Measurements from ENCODE around the gene DNAJA1.
A peak's percentile ranks its signal among the peaks of the same experiment; 100 is the strongest.
"Not testable (repeated sequence)": the region's sequence is repeated elsewhere in the genome, so short reads cannot be mapped to it uniquely, and the experiment has no call there.

Gene DNAJA1

DNA sequence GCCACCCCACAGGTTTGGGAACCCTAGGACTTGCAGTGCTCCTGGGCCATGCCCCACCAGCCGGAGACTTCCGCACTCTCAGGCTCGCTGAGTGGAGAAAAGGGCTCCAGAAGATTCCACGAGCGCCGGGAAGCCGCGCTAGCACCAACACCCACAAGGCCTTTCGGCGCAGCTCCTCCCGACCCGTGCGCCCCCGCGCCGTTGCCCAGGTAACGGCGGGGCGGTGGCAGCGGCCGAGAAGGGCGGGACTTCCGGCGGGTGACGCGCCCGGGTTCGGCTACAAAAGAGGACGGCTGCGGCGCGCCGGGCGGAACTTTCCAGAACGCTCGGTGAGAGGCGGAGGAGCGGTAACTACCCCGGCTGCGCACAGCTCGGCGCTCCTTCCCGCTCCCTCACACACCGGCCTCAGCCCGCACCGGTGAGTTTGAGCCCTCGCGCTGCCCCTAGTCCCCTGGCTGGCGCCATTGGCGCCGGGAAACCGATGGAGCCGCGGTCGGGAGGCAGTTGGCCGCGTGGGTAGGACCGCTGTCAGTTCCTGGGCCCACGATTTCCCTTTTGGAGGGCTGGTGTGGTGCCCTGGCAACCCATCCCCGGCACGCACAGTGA, at the start of gene DNAJA1:
Gene DNAJA1, plus strand, starts transcription at position 308 of the 606 bp plus-strand sequence. CDS start 1,212 bp downstream, outside the sequence.
- Histone ChIP-seq H3K36me3 (ENCODE audit: control insufficient read depth in 5 of 5, insufficient read depth in 5 of 5, low read length in 5 of 5) (peaks cover 2 to 35% (median 11%) of the 10 kb centered on the region in 5 donors), H3K27me3 (ENCODE audit: control insufficient read depth in 5 of 5, insufficient read depth in 4 of 5, low read length in 5 of 5) (no peaks in the 10 kb centered on the region), H3K27ac (ENCODE audit: low read depth, low read length) (peak within 1 kb of the TSS; percentile 100), H3K9me3 (ENCODE audit: control insufficient read depth in 5 of 5, low read length in 5 of 5) (no peaks in the 10 kb centered on the region), H3K9ac (ENCODE audit: low read length in 5 of 5) (peak within 1 kb of the TSS; percentile 97 to 100 (median 100)), H3K4me3 (ENCODE audit: low read depth in 1 of 5, low read length in 5 of 5) (peak within 1 kb of the TSS; percentile 94 to 100 (median 99)), H3K4me1 (ENCODE audit: control insufficient read depth in 5 of 5, insufficient read depth in 5 of 5, low read length in 5 of 5) (peaks cover 3 to 57% (median 48%) of the 10 kb centered on the region in 5 donors)

DNA sequence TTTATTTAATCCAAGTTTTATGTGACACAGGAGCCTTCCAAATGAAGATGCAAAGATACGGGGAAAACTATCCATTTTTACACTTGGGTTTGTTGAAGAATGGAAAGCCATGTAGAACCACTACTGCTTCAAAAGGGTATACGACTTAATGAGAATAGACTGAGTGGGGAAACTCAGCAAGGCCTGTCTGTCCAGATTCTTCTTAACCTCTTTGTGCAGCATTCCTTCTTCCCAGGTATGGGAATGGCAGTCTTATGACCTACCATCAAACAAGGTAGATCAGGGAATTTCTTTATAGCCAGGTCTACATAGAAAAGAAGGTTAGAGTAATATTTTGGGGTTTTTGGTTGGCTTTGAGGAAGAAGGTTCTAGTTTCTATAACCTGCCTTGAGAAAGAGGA, 47.0 kb upstream of the DNAJA1 start:
- no peaks in the 10 kb centered on the region for H3K4me1 ChIP-seq (ENCODE audit: control insufficient read depth in 5 of 5, insufficient read depth in 5 of 5, low read length in 5 of 5)
- H3K9ac ChIP-seq (ENCODE audit: low read length in 5 of 5), result no peak overlapping the region
- H3K27ac ChIP-seq (ENCODE audit: low read depth, low read length), result no peak overlapping the region
- H3K36me3 ChIP-seq (ENCODE audit: control insufficient read depth in 5 of 5, insufficient read depth in 5 of 5, low read length in 5 of 5), result peaks cover 38 to 58% (median 43%) of the 10 kb centered on the region in 5 donors
- H3K9me3 ChIP-seq (ENCODE audit: control insufficient read depth in 5 of 5, low read length in 5 of 5), result no peaks in the 10 kb centered on the region
- no peak overlapping the region for H3K4me3 ChIP-seq (ENCODE audit: low read depth in 1 of 5, low read length in 5 of 5)
- no peaks in the 10 kb centered on the region for H3K27me3 ChIP-seq (ENCODE audit: control insufficient read depth in 5 of 5, insufficient read depth in 4 of 5, low read length in 5 of 5)

DNA sequence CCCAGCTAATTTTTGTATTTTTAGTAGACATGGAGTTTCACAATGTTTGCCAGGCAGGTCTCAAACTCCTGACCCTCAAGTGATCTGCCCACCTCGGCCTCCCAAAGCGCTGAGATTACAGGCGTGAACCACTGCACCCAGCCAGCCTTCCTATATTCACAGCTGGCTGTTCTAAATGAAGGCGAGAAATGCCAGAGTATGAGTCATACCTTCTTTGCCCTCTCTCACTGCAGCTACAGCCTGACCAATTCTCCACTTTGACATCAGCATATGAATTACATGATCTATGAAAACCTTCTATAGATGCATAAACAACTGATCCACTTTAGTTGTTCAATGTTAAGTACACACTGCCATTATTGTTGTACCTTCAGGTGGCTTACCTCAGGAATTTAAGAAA, 38.1 kb upstream of the DNAJA1 start:
- no peaks in the 10 kb centered on the region for H3K4me1 ChIP-seq (ENCODE audit: control insufficient read depth in 5 of 5, insufficient read depth in 5 of 5, low read length in 5 of 5)
- no peak overlapping the region for H3K4me3 ChIP-seq (ENCODE audit: low read depth in 1 of 5, low read length in 5 of 5)
- no peak overlapping the region for H3K9ac ChIP-seq (ENCODE audit: low read length in 5 of 5)
- H3K27me3 ChIP-seq (ENCODE audit: control insufficient read depth in 5 of 5, insufficient read depth in 4 of 5, low read length in 5 of 5), result no peaks in the 10 kb centered on the region
- no peak overlapping the region for H3K27ac ChIP-seq (ENCODE audit: low read depth, low read length)
- H3K9me3 ChIP-seq (ENCODE audit: control insufficient read depth in 5 of 5, low read length in 5 of 5), result no peaks in the 10 kb centered on the region
- peaks cover 35 to 76% (median 57%) of the 10 kb centered on the region in 5 donors for H3K36me3 ChIP-seq (ENCODE audit: control insufficient read depth in 5 of 5, insufficient read depth in 5 of 5, low read length in 5 of 5)

DNA sequence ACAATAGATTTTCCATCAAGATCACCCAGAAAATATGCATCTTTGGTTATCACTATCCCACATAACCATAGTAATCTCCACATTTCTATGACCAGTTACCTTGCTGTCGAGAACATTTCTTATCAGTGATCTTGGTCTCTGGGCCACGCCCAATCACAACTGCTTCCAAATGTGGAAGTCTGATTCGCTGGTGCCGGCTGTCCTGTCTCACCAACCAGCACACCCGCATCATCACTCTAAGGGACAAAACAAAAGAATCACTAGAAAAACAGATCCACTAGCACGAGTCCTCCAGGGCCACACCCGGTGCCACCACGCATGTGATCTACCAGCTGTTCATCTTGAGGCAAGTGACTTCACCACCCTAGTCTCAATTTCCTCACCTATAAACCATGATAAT, 35.4 kb upstream of the DNAJA1 start:
- no peaks in the 10 kb centered on the region for H3K27me3 ChIP-seq (ENCODE audit: control insufficient read depth in 5 of 5, insufficient read depth in 4 of 5, low read length in 5 of 5)
- no peaks in the 10 kb centered on the region for H3K4me1 ChIP-seq (ENCODE audit: control insufficient read depth in 5 of 5, insufficient read depth in 5 of 5, low read length in 5 of 5)
- no peak overlapping the region for H3K4me3 ChIP-seq (ENCODE audit: low read depth in 1 of 5, low read length in 5 of 5)
- no peak overlapping the region for H3K9ac ChIP-seq (ENCODE audit: low read length in 5 of 5)
- H3K27ac ChIP-seq (ENCODE audit: low read depth, low read length), result no peak overlapping the region
- no peaks in the 10 kb centered on the region for H3K9me3 ChIP-seq (ENCODE audit: control insufficient read depth in 5 of 5, low read length in 5 of 5)
- peaks cover 25 to 60% (median 47%) of the 10 kb centered on the region in 5 donors for H3K36me3 ChIP-seq (ENCODE audit: control insufficient read depth in 5 of 5, insufficient read depth in 5 of 5, low read length in 5 of 5)

DNA sequence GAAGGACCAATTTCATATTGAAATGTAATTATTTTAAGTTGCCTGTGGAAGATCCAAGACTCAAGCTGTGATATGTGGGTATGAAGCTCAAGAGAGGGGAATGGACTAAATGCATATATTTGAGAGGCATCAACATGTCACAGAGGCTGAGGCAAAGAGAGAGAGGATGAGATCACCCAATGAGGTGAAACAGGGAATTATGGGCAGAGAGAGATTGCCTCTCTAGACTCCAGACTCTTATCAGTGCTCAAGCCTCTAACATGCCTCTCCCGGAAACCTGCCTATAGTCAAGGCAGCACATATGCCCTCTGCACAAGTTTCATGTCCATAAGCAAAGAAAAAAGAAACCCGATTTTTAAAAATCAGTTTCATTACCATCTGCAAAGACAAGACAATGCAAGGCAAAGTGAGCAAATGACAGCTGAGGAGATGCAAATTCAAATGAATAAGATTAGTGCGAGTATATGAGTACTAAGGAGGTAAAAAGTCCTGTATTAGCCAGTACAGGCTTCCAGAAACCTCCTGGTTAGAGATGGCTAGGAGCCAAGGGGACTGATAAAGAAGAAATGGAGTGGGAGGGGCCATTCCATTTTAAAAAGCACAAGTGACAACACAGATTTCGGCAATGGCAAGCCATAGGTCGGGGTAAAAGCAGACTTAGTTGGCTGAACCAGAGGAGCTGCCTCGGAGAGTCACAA, 33.0 kb upstream of the DNAJA1 start:
- Histone ChIP-seq H3K27ac (ENCODE audit: low read depth, low read length) (no peak overlapping the region), H3K4me3 (ENCODE audit: low read depth in 1 of 5, low read length in 5 of 5) (no peak overlapping the region), H3K9me3 (ENCODE audit: control insufficient read depth in 5 of 5, low read length in 5 of 5) (no peaks in the 10 kb centered on the region), H3K27me3 (ENCODE audit: control insufficient read depth in 5 of 5, insufficient read depth in 4 of 5, low read length in 5 of 5) (no peaks in the 10 kb centered on the region), H3K9ac (ENCODE audit: low read length in 5 of 5) (no peak overlapping the region), H3K36me3 (ENCODE audit: control insufficient read depth in 5 of 5, insufficient read depth in 5 of 5, low read length in 5 of 5) (peaks cover 20 to 51% (median 40%) of the 10 kb centered on the region in 5 donors), H3K4me1 (ENCODE audit: control insufficient read depth in 5 of 5, insufficient read depth in 5 of 5, low read length in 5 of 5) (no peaks in the 10 kb centered on the region)

DNA sequence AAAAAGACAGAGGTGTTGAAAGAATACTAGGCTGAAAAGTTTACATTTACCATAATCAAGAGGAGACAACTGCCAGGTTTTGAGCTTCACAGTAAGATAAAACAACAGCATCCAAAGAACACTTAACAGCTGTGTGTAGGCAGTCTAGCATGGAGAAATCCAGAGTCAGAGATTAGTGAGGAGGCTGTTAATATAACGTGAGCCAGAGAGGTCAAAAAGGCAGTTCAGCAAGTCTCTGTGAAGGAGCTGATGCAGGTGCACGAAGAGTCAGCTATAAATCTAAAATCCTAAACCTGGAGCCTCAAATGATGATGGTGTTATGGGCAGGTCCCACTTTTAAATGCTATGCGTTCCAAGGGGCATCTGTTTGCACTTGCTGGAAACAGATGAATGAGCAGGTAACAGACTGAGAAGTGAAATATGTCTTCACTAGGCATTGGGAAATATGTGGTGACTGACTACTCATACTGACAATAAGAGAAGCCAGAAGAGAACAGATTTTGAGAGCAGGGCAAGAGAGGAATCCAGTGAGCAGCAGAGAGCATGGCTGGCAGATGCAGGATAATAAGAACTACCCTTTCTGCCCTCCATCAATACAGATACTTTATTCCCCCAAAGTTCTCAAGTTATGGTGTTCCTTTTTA, 32.4 kb upstream of the DNAJA1 start:
- no peak overlapping the region for H3K27ac ChIP-seq (ENCODE audit: low read depth, low read length)
- no peaks in the 10 kb centered on the region for H3K9me3 ChIP-seq (ENCODE audit: control insufficient read depth in 5 of 5, low read length in 5 of 5)
- H3K9ac ChIP-seq (ENCODE audit: low read length in 5 of 5), result no peak overlapping the region
- H3K36me3 ChIP-seq (ENCODE audit: control insufficient read depth in 5 of 5, insufficient read depth in 5 of 5, low read length in 5 of 5), result peaks cover 15 to 51% (median 35%) of the 10 kb centered on the region in 5 donors
- no peak overlapping the region for H3K4me3 ChIP-seq (ENCODE audit: low read depth in 1 of 5, low read length in 5 of 5)
- no peaks in the 10 kb centered on the region for H3K4me1 ChIP-seq (ENCODE audit: control insufficient read depth in 5 of 5, insufficient read depth in 5 of 5, low read length in 5 of 5)
- no peaks in the 10 kb centered on the region for H3K27me3 ChIP-seq (ENCODE audit: control insufficient read depth in 5 of 5, insufficient read depth in 4 of 5, low read length in 5 of 5)

DNA sequence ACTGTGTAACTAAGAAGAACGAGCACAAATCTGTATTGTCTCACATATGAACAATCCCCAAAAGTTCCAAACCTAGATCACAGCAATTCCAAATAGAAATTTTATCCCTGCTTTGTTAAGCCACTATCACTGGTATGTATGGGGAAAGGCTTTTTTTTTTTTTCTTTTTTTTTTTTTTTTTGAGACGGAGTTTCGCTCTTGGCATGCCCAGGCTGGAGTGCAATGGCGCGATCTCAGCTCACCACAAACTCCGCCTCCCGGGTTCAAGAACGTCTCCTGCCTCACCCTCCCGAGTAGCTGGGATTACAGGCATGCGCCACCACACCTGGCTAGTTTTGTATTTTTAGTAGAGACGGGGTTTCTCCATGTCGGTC, 24.4 kb upstream of the DNAJA1 start:
- Histone ChIP-seq H3K4me1 (ENCODE audit: control insufficient read depth in 5 of 5, insufficient read depth in 5 of 5, low read length in 5 of 5) (peaks cover 5 to 17% (median 6%) of the 10 kb centered on the region in 5 donors), H3K36me3 (ENCODE audit: control insufficient read depth in 5 of 5, insufficient read depth in 5 of 5, low read length in 5 of 5) (peaks cover 3 to 21% (median 12%) of the 10 kb centered on the region in 5 donors), H3K27ac (ENCODE audit: low read depth, low read length) (peak overlapping the region; percentile 93), H3K4me3 (ENCODE audit: low read depth in 1 of 5, low read length in 5 of 5) (peak overlapping the region; percentile 81 to 97 (median 96)), H3K9ac (ENCODE audit: low read length in 5 of 5) (peak overlapping the region; percentile 79 to 94 (median 87))
- H3K9me3 ChIP-seq (ENCODE audit: control insufficient read depth in 5 of 5, low read length in 5 of 5); H3K27me3 ChIP-seq (ENCODE audit: control insufficient read depth in 5 of 5, insufficient read depth in 4 of 5, low read length in 5 of 5): not testable (repeated sequence)

DNA sequence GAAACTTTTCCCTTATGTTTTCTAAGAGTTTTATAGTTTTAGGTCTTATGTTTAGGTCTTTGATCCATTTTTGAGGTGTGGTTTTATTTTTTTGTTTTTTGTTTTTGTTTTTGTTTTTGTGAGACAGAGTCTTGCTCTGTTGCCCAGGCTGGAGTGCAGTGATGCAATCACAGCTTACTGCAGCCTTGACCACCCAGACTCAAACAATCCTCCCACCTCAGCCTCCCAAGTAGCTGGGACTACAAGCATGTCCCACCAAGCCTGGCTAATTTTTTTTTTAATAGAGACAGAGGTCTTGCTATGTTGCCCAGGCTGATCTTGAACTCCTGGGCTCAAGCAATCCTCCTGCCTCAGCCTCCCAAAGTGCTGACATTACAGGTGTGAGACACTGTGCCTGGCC, 19.7 kb upstream of the DNAJA1 start:
- not testable (repeated sequence) for H3K4me3 ChIP-seq (ENCODE audit: low read depth in 1 of 5, low read length in 5 of 5); H3K9me3 ChIP-seq (ENCODE audit: control insufficient read depth in 5 of 5, low read length in 5 of 5); H3K36me3 ChIP-seq (ENCODE audit: control insufficient read depth in 5 of 5, insufficient read depth in 5 of 5, low read length in 5 of 5); H3K27me3 ChIP-seq (ENCODE audit: control insufficient read depth in 5 of 5, insufficient read depth in 4 of 5, low read length in 5 of 5); H3K9ac ChIP-seq (ENCODE audit: low read length in 5 of 5); H3K27ac ChIP-seq (ENCODE audit: low read depth, low read length)
- H3K4me1 ChIP-seq (ENCODE audit: control insufficient read depth in 5 of 5, insufficient read depth in 5 of 5, low read length in 5 of 5), result peaks cover 5 to 15% (median 6%) of the 10 kb centered on the region in 5 donors

DNA sequence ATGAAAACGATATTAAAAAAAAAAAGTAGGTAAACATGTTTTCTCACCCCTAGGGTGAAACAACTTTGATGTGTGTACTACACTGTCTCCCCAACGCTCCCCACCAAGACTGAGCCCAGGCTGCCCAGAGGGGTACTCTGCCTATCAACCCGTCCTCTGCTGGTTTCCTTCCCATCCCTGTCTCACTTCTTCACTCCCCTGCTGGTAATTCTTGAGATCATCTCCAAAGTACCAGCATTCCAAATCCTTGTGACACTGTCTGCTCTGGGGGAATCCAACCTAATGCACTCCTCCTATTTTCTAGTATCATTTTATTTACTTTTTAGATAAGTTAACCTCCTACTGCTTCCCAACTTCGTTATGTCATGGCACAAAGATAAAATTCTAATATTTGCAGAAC, 17.3 kb upstream of the DNAJA1 start:
- Histone ChIP-seq H3K4me3 (ENCODE audit: low read depth in 1 of 5, low read length in 5 of 5) (no peak overlapping the region), H3K9ac (ENCODE audit: low read length in 5 of 5) (no peak overlapping the region), H3K27ac (ENCODE audit: low read depth, low read length) (no peak overlapping the region), H3K36me3 (ENCODE audit: control insufficient read depth in 5 of 5, insufficient read depth in 5 of 5, low read length in 5 of 5) (no peaks in the 10 kb centered on the region), H3K4me1 (ENCODE audit: control insufficient read depth in 5 of 5, insufficient read depth in 5 of 5, low read length in 5 of 5) (no peaks in the 10 kb centered on the region), H3K9me3 (ENCODE audit: control insufficient read depth in 5 of 5, low read length in 5 of 5) (no peaks in the 10 kb centered on the region), H3K27me3 (ENCODE audit: control insufficient read depth in 5 of 5, insufficient read depth in 4 of 5, low read length in 5 of 5) (no peaks in the 10 kb centered on the region)

DNA sequence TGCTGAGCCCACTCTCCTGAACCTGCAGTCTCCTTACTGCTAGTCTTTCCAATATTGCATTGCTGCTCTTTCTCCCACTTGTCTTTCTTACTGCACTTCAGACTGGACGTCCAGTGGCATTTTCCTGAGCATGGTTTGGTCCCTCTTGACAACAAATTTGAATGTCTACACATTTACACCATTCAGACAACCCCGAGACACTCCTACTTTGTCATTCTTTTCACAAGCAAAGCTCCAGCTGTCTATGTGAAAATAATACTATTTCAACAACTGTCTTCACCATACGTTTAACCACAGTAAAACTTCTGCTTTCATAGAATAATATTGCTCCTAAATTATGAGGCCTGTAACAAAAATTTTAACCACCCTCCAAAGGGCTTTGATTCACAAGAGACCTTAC, 13.2 kb upstream of the DNAJA1 start:
- Histone ChIP-seq H3K36me3 (ENCODE audit: control insufficient read depth in 5 of 5, insufficient read depth in 5 of 5, low read length in 5 of 5) (peaks cover 0 to 4% (median 0%) of the 10 kb centered on the region in 5 donors), H3K27ac (ENCODE audit: low read depth, low read length) (no peak overlapping the region), H3K9me3 (ENCODE audit: control insufficient read depth in 5 of 5, low read length in 5 of 5) (no peaks in the 10 kb centered on the region), H3K4me1 (ENCODE audit: control insufficient read depth in 5 of 5, insufficient read depth in 5 of 5, low read length in 5 of 5) (no peaks in the 10 kb centered on the region), H3K4me3 (ENCODE audit: low read depth in 1 of 5, low read length in 5 of 5) (no peak overlapping the region), H3K27me3 (ENCODE audit: control insufficient read depth in 5 of 5, insufficient read depth in 4 of 5, low read length in 5 of 5) (no peaks in the 10 kb centered on the region), H3K9ac (ENCODE audit: low read length in 5 of 5) (no peak overlapping the region)
